GM12878 (cell line): ENCODE measurements around the gene MB21D2.

Source experiments
- CBFB ChIP-seq: IDR thresholded peaks from 2 replicates; pipeline ENCODE4 v1.6.1; 2016; ENCODE audit warnings: antibody characterized with exemption, low read depth
- MYC ChIP-seq: IDR thresholded peaks from 2 replicates; pipeline ENCODE4 v1.6.1; 2011; ENCODE audit warnings: mild to moderate bottlenecking, low read length, moderate library complexity, inconsistent platforms; ENCODE audit not compliant: insufficient read depth, insufficient replicate concordance, insufficient read length, severe bottlenecking
- NBN ChIP-seq: fragments of 450-650 bp; IDR thresholded peaks from 2 replicates; pipeline ENCODE4 v1.6.1; 2016
- NR2F1 ChIP-seq: fragments of 450-650 bp; conservative IDR thresholded peaks from 2 replicates; pipeline ENCODE4 v1.6.1; 2017; ENCODE audit warnings: mild to moderate bottlenecking
- POLR2A ChIP-seq: IDR thresholded peaks from 2 replicates; pipeline ENCODE4 v1.6.1; 2011; ENCODE audit warnings: low read depth, mild to moderate bottlenecking, low read length
- SIN3A ChIP-seq: IDR thresholded peaks from 2 replicates; pipeline ENCODE4 v1.6.1; 2012; ENCODE audit warnings: low read depth, low read length, improper control_type of control experiment
- TAF1 ChIP-seq: IDR thresholded peaks from 2 replicates; pipeline ENCODE4 v1.6.1; 2011; ENCODE audit warnings: mild to moderate bottlenecking, low read depth, low read length, borderline replicate concordance
- TCF12 ChIP-seq: IDR thresholded peaks from 2 replicates; pipeline ENCODE4 v1.6.1; 2011; ENCODE audit warnings: low read depth, mild to moderate bottlenecking, low read length
- TF ChIP-seq, protein P1 (sequence below), 3 experiments: IDR thresholded peaks in 2 of 3; conservative IDR thresholded peaks in 1 of 3; 2 replicates each; pipeline ENCODE4 v1.5.1; 2011; ENCODE audit warnings: low read depth in 3 of 3, low read length in 3 of 3, mild to moderate bottlenecking in 3 of 3, control low read depth in 2 of 3, moderate library complexity in 2 of 3, inconsistent platforms in 1 of 3, mixed read lengths in 1 of 3; ENCODE audit not compliant: control insufficient read depth in 2 of 3, insufficient read depth in 1 of 3; ENCODE audit errors: extremely low read depth in 1 of 3
- TF ChIP-seq, protein P2 (sequence below): fragments of 450-650 bp; IDR thresholded peaks from 2 replicates; pipeline ENCODE4 v1.6.1; 2016; ENCODE audit warnings: mild to moderate bottlenecking

DNA sequence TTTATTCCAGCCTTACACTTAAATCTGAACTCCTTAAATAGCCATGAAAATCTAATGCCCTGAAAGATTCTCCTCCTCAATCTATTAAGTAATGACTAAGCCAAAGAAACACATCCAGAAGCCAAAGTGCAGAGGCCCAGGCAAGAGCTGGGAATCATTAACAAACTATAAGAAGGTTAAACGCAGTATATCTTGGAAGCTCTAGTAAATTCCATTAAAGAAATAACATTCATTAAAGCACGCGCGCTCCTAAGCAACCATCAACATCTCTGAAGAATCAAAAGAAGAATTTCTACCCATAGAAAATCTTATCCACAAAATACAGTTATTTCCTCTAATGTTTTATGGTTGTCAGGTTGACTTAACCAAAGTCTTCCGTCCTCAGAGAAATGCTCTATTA lies 29.5 kb downstream of the MB21D2 start:
- no peak for TF ChIP-seq POLR2A
- no peak for TF ChIP-seq MYC
- TF ChIP-seq NR2F1: no peak
- TF ChIP-seq, protein P1, sequence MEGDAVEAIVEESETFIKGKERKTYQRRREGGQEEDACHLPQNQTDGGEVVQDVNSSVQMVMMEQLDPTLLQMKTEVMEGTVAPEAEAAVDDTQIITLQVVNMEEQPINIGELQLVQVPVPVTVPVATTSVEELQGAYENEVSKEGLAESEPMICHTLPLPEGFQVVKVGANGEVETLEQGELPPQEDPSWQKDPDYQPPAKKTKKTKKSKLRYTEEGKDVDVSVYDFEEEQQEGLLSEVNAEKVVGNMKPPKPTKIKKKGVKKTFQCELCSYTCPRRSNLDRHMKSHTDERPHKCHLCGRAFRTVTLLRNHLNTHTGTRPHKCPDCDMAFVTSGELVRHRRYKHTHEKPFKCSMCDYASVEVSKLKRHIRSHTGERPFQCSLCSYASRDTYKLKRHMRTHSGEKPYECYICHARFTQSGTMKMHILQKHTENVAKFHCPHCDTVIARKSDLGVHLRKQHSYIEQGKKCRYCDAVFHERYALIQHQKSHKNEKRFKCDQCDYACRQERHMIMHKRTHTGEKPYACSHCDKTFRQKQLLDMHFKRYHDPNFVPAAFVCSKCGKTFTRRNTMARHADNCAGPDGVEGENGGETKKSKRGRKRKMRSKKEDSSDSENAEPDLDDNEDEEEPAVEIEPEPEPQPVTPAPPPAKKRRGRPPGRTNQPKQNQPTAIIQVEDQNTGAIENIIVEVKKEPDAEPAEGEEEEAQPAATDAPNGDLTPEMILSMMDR (IDR thresholded peaks at IDR 0.05 in 2 of 3, conservative IDR thresholded peaks at IDR 0.05 in 1 of 3; ENCODE audit: control insufficient read depth in 2 of 3, extremely low read depth in 1 of 3, insufficient read depth in 1 of 3, low read depth in 3 of 3, low read length in 3 of 3): no peak
- TF ChIP-seq TAF1: no peak
- TF ChIP-seq TCF12: no peak
- TF ChIP-seq CBFB: no peak
- TF ChIP-seq, protein P2, sequence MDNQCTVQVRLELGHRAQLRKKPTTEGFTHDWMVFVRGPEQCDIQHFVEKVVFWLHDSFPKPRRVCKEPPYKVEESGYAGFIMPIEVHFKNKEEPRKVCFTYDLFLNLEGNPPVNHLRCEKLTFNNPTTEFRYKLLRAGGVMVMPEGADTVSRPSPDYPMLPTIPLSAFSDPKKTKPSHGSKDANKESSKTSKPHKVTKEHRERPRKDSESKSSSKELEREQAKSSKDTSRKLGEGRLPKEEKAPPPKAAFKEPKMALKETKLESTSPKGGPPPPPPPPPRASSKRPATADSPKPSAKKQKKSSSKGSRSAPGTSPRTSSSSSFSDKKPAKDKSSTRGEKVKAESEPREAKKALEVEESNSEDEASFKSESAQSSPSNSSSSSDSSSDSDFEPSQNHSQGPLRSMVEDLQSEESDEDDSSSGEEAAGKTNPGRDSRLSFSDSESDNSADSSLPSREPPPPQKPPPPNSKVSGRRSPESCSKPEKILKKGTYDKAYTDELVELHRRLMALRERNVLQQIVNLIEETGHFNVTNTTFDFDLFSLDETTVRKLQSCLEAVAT: no peak
- TF ChIP-seq SIN3A: no peak
- TF ChIP-seq NBN: no peak
